Psoas muscle (tissue), 8 donors: ENCODE data around the gene RDH11. TPM values are rescaled to one million over a fixed set of nuclear protein-coding genes. Genes with fewer than 3 reads are reported as not detected.
A peak's percentile ranks its signal among the peaks of the same experiment; 100 is the strongest.

Source experiments
- ATAC-seq, 4 donors: fragments of 200-7000 bp; cut with Tn5 transposase; one replicate each; pipeline ENCODE4 v1.9.1; 2020; ENCODE audit warnings: moderate library complexity in 3 of 4, mild to moderate bottlenecking in 2 of 4
- DNase-seq, 2 donors: peaks; one replicate each; pipeline ENCODE4 v3.0.0-alpha.2; 2020
- H3K27ac ChIP-seq: fragments of 200-600 bp; one replicate; pipeline ENCODE4 v1.8.0; 2022
- H3K27me3 ChIP-seq, 3 donors: fragments of 200-600 bp in 1 of 3; one replicate each; pipeline versions ENCODE4 v1.6.1 to v1.8.0; 2013 to 2022; ENCODE audit warnings: low read length in 2 of 3, mild to moderate bottlenecking in 2 of 3, moderate library complexity in 1 of 3; ENCODE audit not compliant: insufficient read depth in 3 of 3
- H3K36me3 ChIP-seq, 2 donors: fragments of 200-600 bp in 1 of 2; one replicate each; pipeline versions ENCODE4 v1.6.1 to v1.8.0; 2013 to 2022; ENCODE audit warnings: low read depth in 1 of 2, mild to moderate bottlenecking in 1 of 2, moderate library complexity in 1 of 2; ENCODE audit not compliant: insufficient read depth in 1 of 2
- H3K4me1 ChIP-seq: fragments of 200-600 bp; one replicate; pipeline ENCODE4 v1.8.0; 2022
- H3K4me3 ChIP-seq: fragments of 200-600 bp; one replicate; pipeline ENCODE4 v1.8.0; 2022; ENCODE audit warnings: mild to moderate bottlenecking
- H3K9me3 ChIP-seq: fragments of 200-600 bp; one replicate; pipeline ENCODE4 v1.8.0; 2022
- CTCF ChIP-seq: fragments of 200-600 bp; IDR thresholded peaks from one replicate; pipeline ENCODE4 v1.8.0; 2022; ENCODE audit warnings: antibody characterized with exemption
- WGBS, 3 donors: extraction: QIAGEN DNeasy Blood & Tissue Kit; methylation state at CpG; one replicate each; pipeline versions ENCODE4 v1.1.6 to v1.1.7; 2013; 5-methylcytosine and 5-hydroxymethylcytosine counted together
- intact Hi-C, 2 donors: fragments of 100-400 bp; cut with DNase I; formaldehyde crosslinking; loops; one replicate each; pipeline versions ENCODE4 v1.11.0 to v1.14.2; 2022
- long read RNA-seq, 2 donors: library from polyadenylated mRNA; unstranded; transcript quantifications; one replicate each; pipeline ENCODE4 v2.0.0, GENCODE V29; 2021
- polyA plus RNA-seq, 3 donors: library from polyadenylated mRNA; stranded (reverse); fragments of 200-250 nt; gene quantifications; one replicate each; pipeline ENCODE4 v1.2.3, GENCODE V29; 2013
- total RNA-seq, 4 donors: library from RNA; stranded (reverse); fragmentation: NEBNext Ultra II Directional in 2 of 4; extraction: Animal tissue kit (Norgen Biotek cat#: 25700) in 2 of 4; gene quantifications; one replicate each; pipeline versions ENCODE4 v1.2.1 to v1.2.4, GENCODE V29; 2021 to 2023
- donor health status: healthy with polysubstance abuse.
- donor health status: DM: no; HTN: no; CAD: no; lungs with moderate emphysema.
- donor health status: Bipolar disorder and iron deficiency.
- donor health status: healthy.
- donor health status: DM: yes; HTN: yes; CAD: no.
- donor health status: DM: no; HTN: no; CAD: no.
- donor health status: DM: no; HTN: no; CAD: no.
- donor health status: DM: yes; HTN: yes; CAD: no.

RDH11 gene
- 10 to 100 TPM in 1 of 4 donors, 1 to 10 TPM in 3; 5.4 to 11.1 (median 7.9) TPM for total RNA-seq
- 10 to 100 TPM in 1 of 3 donors, 1 to 10 TPM in 2; 7.7 to 15.6 (median 9.4) TPM for polyA plus RNA-seq
- long read RNA-seq, donor 1, transcript RDH11-201 (7 exons, 2,588 nt), result major isoform, 6 of 6 reads
- long read RNA-seq, donor 1, partial matches to known transcripts, result 0 of 6 reads
- long read RNA-seq, donor 1, other reads (novel, unspliced or antisense), result 0 of 6 reads
- long read RNA-seq, donor 2, transcript RDH11-201 (7 exons, 2,588 nt), result major isoform, 13 of 18 reads
- long read RNA-seq, donor 2, partial matches to known transcripts, result 3 of 18 reads
- long read RNA-seq, donor 2, other reads (novel, unspliced or antisense), result 2 of 18 reads

- intact Hi-C loops, result no loop called here
- Histone ChIP-seq H3K36me3 (peaks cover 0 to 28% of the 10 kb centered on the region in 2 donors), H3K4me1 (peaks cover 8% of the 10 kb centered on the region), H3K4me3 (peak within 1 kb of the TSS; percentile 94), H3K27ac (peak within 1 kb of the TSS; percentile 67), H3K27me3 (no peaks in the 10 kb centered on the region), H3K9me3 (no peaks in the 10 kb centered on the region)
- ATAC-seq (peak; percentile 97 to 100 (median 98)), DNase-seq (peak; percentile 82 to 90)
- no peak for TF ChIP-seq CTCF
- WGBS, 3 donors, result 0 to 1% (median 0%) methylated on average over 25 of the region's 25 CpGs
These were observed at the start of gene RDH11 for GRCh38 chr14:67695394-67695949. TSS of gene RDH11 (minus strand) at chr14:67695764. CDS start at chr14:67695703, 61 bp downstream.

GRCh38 chr14:67744046-67744445, 48.5 kb upstream of the RDH11 start:
- no peaks in the 10 kb centered on the region for H3K27me3 ChIP-seq
- ATAC-seq, result peak; percentile 79 to 90 (median 84)
- WGBS, 3 donors, result 8 to 28% (median 17%) methylated on average over 2 of the region's 2 CpGs
- TF ChIP-seq CTCF, result no peak
- peak overlapping the region; percentile 69 for H3K27ac ChIP-seq
- peaks cover 10% of the 10 kb centered on the region for H3K4me1 ChIP-seq
- DNase-seq, result no peak
- H3K4me3 ChIP-seq, result no peak overlapping the region
- peaks cover 0 to 25% of the 10 kb centered on the region in 2 donors for H3K36me3 ChIP-seq
- intact Hi-C loops, result no loop called here
- no peaks in the 10 kb centered on the region for H3K9me3 ChIP-seq

- H3K36me3 ChIP-seq, result no peaks in the 10 kb centered on the region
- peak overlapping the region; percentile 67 for H3K27ac ChIP-seq
- peak; percentile 80 to 90 (median 86) for ATAC-seq
- no peaks in the 10 kb centered on the region for H3K9me3 ChIP-seq
- TF ChIP-seq CTCF, result no peak
- intact Hi-C loops, result no loop called here
- 53 to 69% (median 54%) methylated on average over 12 of the region's 12 CpGs for WGBS, 3 donors
- DNase-seq, result peak; percentile 71 to 81
- no peak overlapping the region for H3K4me3 ChIP-seq
- no peaks in the 10 kb centered on the region for H3K27me3 ChIP-seq
- H3K4me1 ChIP-seq, result peaks cover 36% of the 10 kb centered on the region
These were observed 43.4 kb upstream of the RDH11 start for GRCh38 chr14:67738740-67739504.

- H3K9me3 ChIP-seq, result no peaks in the 10 kb centered on the region
- 83 to 95% (median 95%) methylated on average over 4 of the region's 4 CpGs for WGBS, 3 donors
- no peak overlapping the region for H3K4me3 ChIP-seq
- no peak overlapping the region for H3K27ac ChIP-seq
- no peak for ATAC-seq
- intact Hi-C loops, result no loop called here
- H3K4me1 ChIP-seq, result peaks cover 39% of the 10 kb centered on the region
- no peaks in the 10 kb centered on the region for H3K27me3 ChIP-seq
- DNase-seq, result no peak
- no peaks in the 10 kb centered on the region for H3K36me3 ChIP-seq
- no peak for TF ChIP-seq CTCF
These were observed 41.2 kb upstream of the RDH11 start for GRCh38 chr14:67736771-67737170.
